Astrocyte of the spinal cord (primary cell): ENCODE measurements around the gene DOCK2.
"Not testable (repeated sequence)": the region's sequence is repeated elsewhere in the genome, so short reads cannot be mapped to it uniquely, and the experiment has no call there.

Experiments used
- DNase-seq: peaks from one replicate; pipeline ENCODE4 v3.0.0; 2011; ENCODE audit warnings: low read depth, low spot score
- H3K4me3 ChIP-seq: 2 replicates; pipeline ENCODE4 v1.5.1; 2011; ENCODE audit warnings: low read depth, mild to moderate bottlenecking, low read length, moderate library complexity
- CTCF ChIP-seq: IDR thresholded peaks from 2 replicates; pipeline ENCODE4 v1.5.1; 2012; ENCODE audit warnings: low read depth, mild to moderate bottlenecking, low read length, inconsistent platforms
- in situ Hi-C: cut with HindIII; loops from 2 replicates; pipeline ENCODE4 v1.10.0; 2017; ENCODE audit warnings: low sequenced_read_pairs

Gene DOCK2

GRCh38 chr5:169602535-169602934 is 34.5 kb upstream of the DOCK2 start:
- no peak for TF ChIP-seq CTCF
- H3K4me3 ChIP-seq: no peak overlapping the region
- in situ Hi-C loops: no loop called here
- DNase-seq: peak; percentile 27

DNA sequence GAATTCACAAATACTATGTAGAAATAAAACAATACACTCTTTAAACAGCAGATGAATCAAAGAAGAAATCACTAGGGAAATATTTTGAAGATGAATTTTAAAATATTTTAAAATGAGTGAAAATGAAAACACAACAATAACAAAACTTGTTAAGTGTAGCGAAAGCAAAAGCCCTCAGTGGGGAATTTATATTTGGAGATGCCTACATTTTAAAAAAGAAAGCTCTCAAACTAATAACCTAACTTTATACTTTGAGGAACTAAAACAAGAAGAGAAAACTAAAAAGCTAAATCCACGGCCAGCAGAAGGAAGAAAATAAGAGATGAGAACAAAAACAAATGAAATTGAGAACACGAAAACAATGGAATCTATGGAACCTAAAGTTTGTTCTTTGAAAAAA is 30.8 kb upstream of the DOCK2 start:
- TF ChIP-seq CTCF: no peak
- DNase-seq: no peak
- H3K4me3 ChIP-seq: no peak overlapping the region
- in situ Hi-C loops: no loop called here

DNA sequence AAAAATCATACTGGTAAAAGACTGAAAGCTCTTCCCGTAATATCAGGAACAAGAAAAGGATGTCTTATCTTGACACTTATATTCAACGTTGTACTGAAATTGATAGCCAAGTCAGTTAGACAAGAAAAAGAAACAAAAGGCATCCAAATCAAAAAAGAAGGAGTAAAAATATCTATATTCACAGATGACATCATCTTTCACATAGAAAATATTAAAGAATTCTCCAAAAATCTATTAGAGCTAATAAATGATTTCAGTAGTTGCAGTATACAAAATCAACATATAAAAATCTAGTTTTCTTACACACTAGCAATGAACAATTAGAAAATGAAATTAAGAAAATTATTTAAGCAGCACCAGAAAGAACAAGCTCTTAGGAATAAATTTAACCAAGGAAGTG is 29.2 kb upstream of the DOCK2 start:
- no peak overlapping the region for H3K4me3 ChIP-seq
- TF ChIP-seq CTCF: no peak
- in situ Hi-C loops: no loop called here
- no peak for DNase-seq

DNA sequence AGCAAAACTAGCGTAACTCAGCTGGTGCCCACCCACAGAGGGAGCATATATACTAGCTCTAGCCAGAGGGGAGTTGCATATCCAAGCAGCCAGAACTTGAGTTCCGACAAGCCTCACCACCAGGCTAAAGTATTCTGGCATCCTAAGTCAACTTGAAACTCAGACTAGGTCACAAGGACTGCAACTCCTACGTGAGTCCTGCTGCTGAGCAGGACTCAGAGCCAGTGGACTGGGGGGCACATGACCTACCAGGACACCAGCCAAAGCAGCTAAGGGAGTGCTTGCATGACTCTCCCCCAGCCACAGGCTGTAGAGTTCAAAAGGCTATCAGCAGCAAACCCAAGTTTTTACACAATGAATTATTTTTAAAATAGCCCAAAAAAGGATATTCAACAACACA is 27.4 kb upstream of the DOCK2 start:
- H3K4me3 ChIP-seq: no peak overlapping the region
- TF ChIP-seq CTCF: no peak

GRCh38 chr5:169610606-169611005 is 26.5 kb upstream of the DOCK2 start:
- no peak overlapping the region for H3K4me3 ChIP-seq
- in situ Hi-C loops: no loop called here
- no peak for TF ChIP-seq CTCF
- peak; percentile 24 for DNase-seq

More for the DNA sequence above, 27.4 kb upstream of the DOCK2 start:
- in situ Hi-C loops: no loop called here
- DNase-seq: no peak

DNA sequence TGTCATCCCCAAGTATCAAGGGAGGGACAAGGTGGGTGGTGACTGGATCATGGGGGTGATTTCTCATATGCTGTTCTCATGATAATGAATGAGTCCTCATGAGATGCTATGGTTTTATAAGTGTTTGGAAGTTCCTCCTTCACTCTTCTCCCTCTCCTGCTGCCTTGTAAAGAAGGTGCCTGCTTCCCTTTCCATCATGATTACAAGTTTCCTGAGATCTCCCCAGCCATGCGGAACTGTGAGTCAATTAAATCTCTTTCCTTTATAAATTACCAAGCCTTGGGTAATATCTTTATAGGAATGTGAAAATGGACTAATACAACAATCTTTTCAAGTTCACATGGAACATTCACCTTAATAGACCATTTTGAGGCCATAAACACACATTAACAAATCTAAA is 21.5 kb upstream of the DOCK2 start:
- in situ Hi-C loops: no loop called here
- no peak for DNase-seq
- H3K4me3 ChIP-seq: no peak overlapping the region
- TF ChIP-seq CTCF: no peak

DNA sequence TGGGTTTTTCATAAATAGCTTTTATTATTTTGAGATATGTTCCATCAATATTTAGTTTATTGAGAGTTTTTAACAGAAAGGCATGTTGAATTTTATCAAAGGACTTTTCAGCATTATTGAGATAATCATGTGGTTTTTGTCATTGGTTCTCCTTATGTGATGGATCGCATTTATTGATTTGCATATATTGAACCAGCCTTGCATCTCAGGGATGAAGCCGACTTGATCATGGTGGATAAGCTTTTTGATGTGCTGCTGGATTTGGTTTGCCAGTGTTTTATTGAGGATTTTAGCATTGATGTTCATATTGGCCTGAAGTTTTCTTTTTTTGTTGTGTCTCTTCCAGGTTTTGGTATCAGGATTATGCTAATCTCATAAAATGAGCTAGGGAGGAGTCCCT is 12.8 kb upstream of the DOCK2 start:
- in situ Hi-C loops, DNase-seq, H3K4me3 ChIP-seq: not testable (repeated sequence)
